HCT116 (cell line): ENCODE data around the gene RASGRF2. TPM values are rescaled to one million over a fixed set of nuclear protein-coding genes. Genes with fewer than 3 reads are reported as not detected.

Source experiments
- ATAC-seq: fragments of 200-7000 bp; cut with Tn5 transposase; 2 replicates; pipeline ENCODE4 v1.9.1; 2020; ENCODE audit warnings: mild to moderate bottlenecking, moderate library complexity
- BruUV-seq: library from RNA; stranded (reverse); fragments of 400-500 nt; replicated peaks from 2 replicates; lab custom pipeline; 2021; lab: Mats Ljungman, UMichigan
- CTCF ChIA-PET: fragments of 300-600 bp; sonication (Branson Sonifier 250); formaldehyde crosslinking; loops from one replicate; lab custom pipeline; 2021; ENCODE audit warnings: antibody characterized with exemption; lab: Charles Lee
- POLR2A ChIA-PET: fragments of 300-600, 350-600 bp; sonication (Branson Sonifier 250); formaldehyde crosslinking; loops from one replicate; lab custom pipeline; 2021; ENCODE audit warnings: antibody characterized with exemption; lab: Charles Lee
- RAD21 ChIA-PET, 2 experiments: fragments of 300-600 bp; sonication (Branson Sonifier 250); formaldehyde crosslinking; loops; one replicate each; lab custom pipeline; 2023; ENCODE audit warnings: low total read pairs in 2 of 2; ENCODE audit not compliant: uncharacterized antibody in 2 of 2, unreplicated experiment in 2 of 2, low non-redundant PET in 1 of 2; lab: Charles Lee
- DNase-seq: peaks from one replicate; pipeline ENCODE4 v3.0.0-alpha.2; 2010; ENCODE audit warnings: low read depth, low spot score
- H2AFZ ChIP-seq: fragments of 200-600 bp; shearing (Covaris generic), sonication (generic); 2 replicates; pipeline ENCODE4 v1.6.1; 2017; ENCODE audit warnings: low read depth, mixed run types, mixed read lengths, antibody characterized with exemption, low read length; ENCODE audit not compliant: poor library complexity, severe bottlenecking
- H3K27ac ChIP-seq: 2 replicates; pipeline ENCODE4 v1.5.1; 2012; ENCODE audit warnings: low read depth, low read length
- H3K27me3 ChIP-seq: fragments of 200-600 bp; sonication (generic); 2 replicates; pipeline ENCODE4 v1.6.1; 2016; ENCODE audit warnings: mixed run types, low read length, mixed read lengths; ENCODE audit not compliant: insufficient read depth
- H3K36me3 ChIP-seq, 2 experiments: fragments of 200-500 bp in 1 of 2; fragments of 200-600 bp in 1 of 2; sonication (Bioruptor generic) in 1 of 2; sonication (generic) in 1 of 2; 2 replicates each; pipeline versions ENCODE4 v1.5.1 to v1.6.1; 2014 to 2016; ENCODE audit warnings: low read length in 2 of 2, inconsistent platforms in 1 of 2, mixed read lengths in 1 of 2, mixed run types in 1 of 2; ENCODE audit not compliant: insufficient read depth in 2 of 2, control insufficient read depth in 1 of 2
- H3K4me1 ChIP-seq, 2 experiments: fragments of 200-600 bp in 1 of 2; sonication (generic) in 1 of 2; 2 replicates each; pipeline versions ENCODE4 v1.5.1 to v1.6.1; 2012 to 2017; ENCODE audit warnings: low read length in 2 of 2, inconsistent platforms in 1 of 2, mild to moderate bottlenecking in 1 of 2, mixed read lengths in 1 of 2, mixed run types in 1 of 2, moderate library complexity in 1 of 2; ENCODE audit not compliant: insufficient read depth in 2 of 2, control insufficient read depth in 1 of 2
- H3K4me2 ChIP-seq: fragments of 200-600 bp; sonication (generic); 2 replicates; pipeline ENCODE4 v1.6.1; 2017; ENCODE audit warnings: mixed run types, low read length, mixed read lengths
- H3K4me3 ChIP-seq, 2 experiments: fragments of 200-600 bp in 1 of 2; sonication (generic) in 1 of 2; replicated peaks in 1 of 2; 2 replicates each; pipeline ENCODE4 v1.5.1; 2011 to 2016; ENCODE audit warnings: low read length in 2 of 2, control low read depth in 1 of 2, low read depth in 1 of 2, mild to moderate bottlenecking in 1 of 2, mixed read lengths in 1 of 2, mixed run types in 1 of 2
- H3K79me2 ChIP-seq: fragments of 200-600 bp; sonication (generic); 2 replicates; pipeline ENCODE4 v1.6.1; 2017; ENCODE audit warnings: mild to moderate bottlenecking, mixed run types, low read length, moderate library complexity, mixed read lengths; ENCODE audit not compliant: insufficient read depth
- H3K9ac ChIP-seq: fragments of 200-600 bp; sonication (generic); 2 replicates; pipeline ENCODE4 v1.6.1; 2016; ENCODE audit warnings: low read length, mixed read lengths
- H3K9me2 ChIP-seq: fragments of 200-600 bp; sonication (generic), shearing (Covaris generic); 2 replicates; pipeline ENCODE4 v1.6.1; 2017; ENCODE audit warnings: mixed run types, mild to moderate bottlenecking, moderate library complexity; ENCODE audit not compliant: insufficient read depth
- H3K9me3 ChIP-seq, 2 experiments: fragments of 200-500 bp in 1 of 2; fragments of 200-600 bp in 1 of 2; sonication (Bioruptor generic) in 1 of 2; sonication (generic) in 1 of 2; 2 replicates each; pipeline ENCODE4 v1.6.1; 2014 to 2017; ENCODE audit warnings: low read length in 2 of 2, mixed read lengths in 2 of 2, inconsistent platforms in 1 of 2, low read depth in 1 of 2, mild to moderate bottlenecking in 1 of 2, mixed run types in 1 of 2, moderate library complexity in 1 of 2; ENCODE audit not compliant: control insufficient read depth in 1 of 2, insufficient read depth in 1 of 2
- H4K20me1 ChIP-seq: fragments of 200-600 bp; sonication (generic), shearing (Covaris generic); 2 replicates; pipeline ENCODE4 v1.6.1; 2017; ENCODE audit warnings: mixed run types, mild to moderate bottlenecking, moderate library complexity; ENCODE audit not compliant: insufficient read depth
- CBX3 ChIP-seq: IDR thresholded peaks from 2 replicates; pipeline ENCODE4 v1.6.1; 2012; ENCODE audit warnings: low read depth
- CEBPB ChIP-seq: IDR thresholded peaks from 2 replicates; pipeline ENCODE4 v1.6.1; 2012; ENCODE audit warnings: low read depth
- EGR1 ChIP-seq: IDR thresholded peaks from 2 replicates; pipeline ENCODE4 v1.6.1; 2012; ENCODE audit warnings: low read depth
- EZH2 ChIP-seq: fragments of 200-600 bp; sonication (generic); IDR thresholded peaks from 2 replicates; pipeline ENCODE4 v1.6.1; 2017; ENCODE audit warnings: antibody characterized with exemption, mixed run types
- EZH2phosphoT487 ChIP-seq: fragments of 200-600 bp; IDR thresholded peaks from 2 replicates; pipeline ENCODE4 v1.6.1; 2018; ENCODE audit warnings: antibody characterized with exemption, borderline replicate concordance
- FOSL1 ChIP-seq: IDR thresholded peaks from 2 replicates; pipeline ENCODE4 v1.6.1; 2012; ENCODE audit warnings: low read depth
- POLR2AphosphoS5 ChIP-seq: IDR thresholded peaks from 2 replicates; pipeline ENCODE4 v1.6.1; 2011; ENCODE audit warnings: mild to moderate bottlenecking, low read depth, low read length, moderate library complexity
- RAD21 ChIP-seq: IDR thresholded peaks from 2 replicates; pipeline ENCODE4 v1.6.1; 2012; ENCODE audit warnings: low read depth, mild to moderate bottlenecking
- REST ChIP-seq: IDR thresholded peaks from 2 replicates; pipeline ENCODE4 v1.6.1; 2012; ENCODE audit warnings: low read depth
- SIN3A ChIP-seq: IDR thresholded peaks from 2 replicates; pipeline ENCODE4 v1.6.1; 2012; ENCODE audit warnings: low read depth
- SP1 ChIP-seq: IDR thresholded peaks from 2 replicates; pipeline ENCODE4 v1.6.1; 2012; ENCODE audit warnings: low read depth
- SRF ChIP-seq: IDR thresholded peaks from 2 replicates; pipeline ENCODE4 v1.6.1; 2012; ENCODE audit warnings: low read depth
- YY1 ChIP-seq: IDR thresholded peaks from 2 replicates; pipeline ENCODE4 v1.6.1; 2011; ENCODE audit warnings: low read length, low read depth, moderate library complexity, mild to moderate bottlenecking; ENCODE audit not compliant: insufficient replicate concordance; ENCODE audit errors: extremely low read depth
- ZBTB33 ChIP-seq: IDR thresholded peaks from 2 replicates; pipeline ENCODE4 v1.6.1; 2011; ENCODE audit warnings: mild to moderate bottlenecking, low read length, moderate library complexity; ENCODE audit not compliant: insufficient replicate concordance; ENCODE audit errors: extremely low read depth
- ZNF274 ChIP-seq: fragments of 200-500 bp; sonication (Bioruptor generic); IDR thresholded peaks from 2 replicates; pipeline ENCODE4 v1.6.1; 2014; ENCODE audit warnings: mild to moderate bottlenecking, low read depth, low read length, inconsistent platforms
- intact Hi-C: fragments of 100-400 bp; cut with micrococcal nuclease; formaldehyde crosslinking; loops from 2 replicates; pipeline ENCODE4 v1.10.0; 2022
- total RNA-seq: library from RNA; stranded (reverse); gene quantifications from one replicate; pipeline ENCODE4 v1.2.1, GENCODE V29; 2021; ENCODE audit not compliant: unreplicated experiment

RASGRF2 gene
- total RNA-seq, 1 experiment from 2014 or later, result 0.05 TPM

- H3K9me2 ChIP-seq, result no peaks in the 10 kb centered on the region
- H3K27ac ChIP-seq, result no peak overlapping the region
- ChIA-PET RAD21 (no interaction called here), CTCF (no interaction called here), POLR2A (no interaction called here)
- H4K20me1 ChIP-seq, result no peaks in the 10 kb centered on the region
- no peaks in the 10 kb centered on the region for H3K36me3 ChIP-seq
- H2AFZ ChIP-seq, result no peak overlapping the region
- ATAC-seq (no peak), DNase-seq (no peak)
- BruUV-seq, result no TSS peak
- TF ChIP-seq CEBPB (no peak), RAD21 (no peak), SRF (no peak), CBX3 (no peak), SP1 (no peak), ZNF274 (no peak), EZH2phosphoT487 (no peak), POLR2AphosphoS5 (no peak), SIN3A (no peak), EGR1 (no peak)
- H3K4me1 ChIP-seq, result peaks cover 6 to 13% of the 10 kb centered on the region in 2 experiments
- intact Hi-C loops, result no loop called here
- no peak overlapping the region for H3K4me2 ChIP-seq
- H3K9ac ChIP-seq, result no peak overlapping the region
- H3K9me3 ChIP-seq, result no peaks in the 10 kb centered on the region
- H3K4me3 ChIP-seq, result no peak overlapping the region
- no peaks in the 10 kb centered on the region for H3K27me3 ChIP-seq
- no peaks in the 10 kb centered on the region for H3K79me2 ChIP-seq
Observed at GRCh38 chr5:80963966-80964481, 3.9 kb downstream of the RASGRF2 start.

GRCh38 chr5:80964491-80964890 lies 4.3 kb downstream of the RASGRF2 start:
- no peak overlapping the region for H2AFZ ChIP-seq
- no peak for ATAC-seq

More at GRCh38 chr5:80964491-80964890, 4.3 kb downstream of the RASGRF2 start:
- Histone ChIP-seq H4K20me1 (no peaks in the 10 kb centered on the region), H3K4me3 (no peak overlapping the region), H3K4me1 (peaks cover 6 to 13% of the 10 kb centered on the region in 2 experiments), H3K27ac (no peak overlapping the region), H3K9ac (no peak overlapping the region), H3K9me2 (no peaks in the 10 kb centered on the region), H3K36me3 (no peaks in the 10 kb centered on the region), H3K9me3 (no peaks in the 10 kb centered on the region), H3K79me2 (no peaks in the 10 kb centered on the region), H3K27me3 (no peaks in the 10 kb centered on the region), H3K4me2 (no peak overlapping the region)
- ChIA-PET CTCF (no interaction called here), RAD21 (no interaction called here), POLR2A (no interaction called here)
- DNase-seq, result no peak
- intact Hi-C loops, result no loop called here
- no TSS peak for BruUV-seq
- TF ChIP-seq SIN3A, result no peak
- TF ChIP-seq ZNF274, result no peak
- TF ChIP-seq REST, result no peak
- TF ChIP-seq POLR2AphosphoS5, result no peak
- TF ChIP-seq FOSL1, result no peak
- TF ChIP-seq ZBTB33, result no peak
- TF ChIP-seq RAD21, result no peak
- TF ChIP-seq EZH2, result no peak
- no peak for TF ChIP-seq YY1
